ENCODE measurements around the gene RCAN3.

RCAN3 gene

DNA sequence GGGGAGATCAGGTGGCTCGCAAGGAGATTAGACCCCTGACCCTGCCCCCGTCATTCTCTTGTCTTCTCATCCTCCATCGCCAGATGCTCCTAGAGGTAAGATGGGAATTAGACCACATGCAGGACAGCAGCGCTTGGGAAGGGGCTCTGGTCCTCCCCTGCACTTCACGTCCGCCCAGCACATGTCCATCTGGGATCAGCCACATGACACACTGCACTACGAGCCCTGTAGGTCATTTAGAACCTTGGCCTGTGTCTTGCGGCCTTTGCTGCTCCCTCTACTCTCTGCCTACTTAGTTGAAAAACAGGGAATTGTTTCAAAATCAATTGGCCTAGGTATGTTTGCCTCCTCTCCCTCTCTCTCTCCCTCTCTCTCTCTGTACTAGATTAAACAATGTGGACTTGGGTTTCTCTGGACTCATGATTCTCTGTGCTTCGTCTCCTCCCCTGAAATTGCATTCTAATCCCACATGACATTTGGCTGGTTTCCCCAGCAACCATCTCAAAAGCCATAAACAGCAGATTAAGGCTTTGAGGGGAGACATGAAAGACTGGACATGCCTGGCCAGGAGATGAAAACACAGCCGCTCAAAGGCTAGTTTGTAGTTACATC lies 49.4 kb downstream of the RCAN3 start:
- DNase-seq, result no peak

DNA sequence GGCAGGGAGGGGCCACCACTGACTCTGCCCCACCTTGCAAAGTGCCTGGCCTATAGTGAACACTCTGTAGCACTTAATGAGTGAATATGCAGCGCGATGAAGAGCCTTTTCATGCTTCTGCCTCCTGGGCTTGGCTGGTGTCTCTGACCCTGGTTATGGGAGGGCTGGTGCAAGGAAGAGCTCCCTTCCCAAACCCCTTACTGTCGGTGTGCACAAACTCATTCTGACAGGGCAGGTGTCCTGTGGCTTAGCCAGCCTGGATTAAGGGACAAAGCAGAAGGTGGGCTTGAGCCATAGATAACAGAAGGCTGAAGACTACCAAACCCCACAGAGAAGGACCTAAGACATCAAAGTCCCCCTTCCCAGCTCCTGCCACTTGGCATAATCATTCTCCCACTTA lies 51.3 kb downstream of the RCAN3 start:
- no peak for DNase-seq

DNA sequence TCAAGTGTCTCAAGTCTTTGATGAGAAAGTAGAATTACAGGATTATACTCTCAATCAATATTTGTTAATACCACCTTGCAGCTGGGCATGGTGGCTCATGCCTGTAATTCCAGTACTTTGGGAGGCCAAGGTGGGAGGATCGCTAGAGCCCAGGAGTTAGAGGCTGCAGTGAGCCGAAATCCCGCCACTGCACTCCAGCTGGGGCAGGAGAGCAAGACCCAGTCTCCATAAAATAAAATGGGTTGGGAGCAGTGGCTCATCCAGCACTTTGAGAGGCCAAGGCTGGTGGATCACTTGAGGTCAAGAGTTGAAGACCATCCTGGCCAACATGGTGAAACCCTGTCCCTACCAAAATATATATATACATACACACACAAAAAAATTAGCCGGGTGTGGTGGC lies 52.1 kb downstream of the RCAN3 start:
- no peak for DNase-seq

DNA sequence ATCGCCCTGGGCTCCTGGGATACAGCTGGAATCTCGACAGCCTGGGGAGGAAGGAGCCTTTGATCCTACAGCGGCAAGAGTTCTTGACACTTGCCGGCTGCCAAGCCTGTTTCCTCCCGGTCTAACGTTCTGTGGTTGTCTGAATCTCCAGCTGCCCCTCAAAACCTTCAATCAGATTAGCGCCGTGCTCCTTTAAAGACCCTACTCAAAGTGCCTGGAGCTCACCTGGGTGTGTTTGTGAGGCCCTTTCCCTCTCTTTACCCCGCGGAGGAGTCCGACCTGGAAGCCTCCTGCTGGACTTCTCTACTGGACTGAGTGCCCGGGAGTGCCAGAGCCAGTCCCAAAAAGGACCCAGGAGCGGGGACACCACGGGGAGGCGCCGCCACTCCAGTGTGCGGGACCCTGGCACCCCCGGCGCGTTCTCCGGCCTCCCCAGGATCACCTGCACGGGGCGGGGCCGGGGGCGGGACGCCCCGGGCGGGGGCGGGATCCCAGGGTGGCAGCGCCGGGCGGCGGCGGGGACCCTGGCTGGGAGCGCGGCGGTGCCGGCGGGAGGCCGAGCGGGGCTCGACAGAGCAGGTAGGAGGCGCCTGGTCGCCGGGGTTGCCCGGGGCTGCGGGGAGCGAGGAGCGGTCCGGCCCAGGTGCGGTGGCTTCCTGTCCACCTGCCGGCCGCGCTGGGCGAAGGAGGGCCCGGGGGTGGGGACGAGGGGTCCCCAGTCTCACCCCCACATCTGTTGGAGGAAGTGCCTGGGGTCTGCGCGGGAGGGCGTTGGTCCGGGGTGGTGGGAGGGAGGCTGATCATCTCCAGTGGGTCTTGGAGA lies 53.2 kb downstream of the RCAN3 start, which contains the start of gene NCMAP:
Gene NCMAP (plus strand): TSS at position 497 of the 823 bp plus-strand sequence. CDS start 39,344 bp downstream, outside the sequence.
- DNase-seq, result peak in 2 of 4 experiments; percentile 19 to 28

DNA sequence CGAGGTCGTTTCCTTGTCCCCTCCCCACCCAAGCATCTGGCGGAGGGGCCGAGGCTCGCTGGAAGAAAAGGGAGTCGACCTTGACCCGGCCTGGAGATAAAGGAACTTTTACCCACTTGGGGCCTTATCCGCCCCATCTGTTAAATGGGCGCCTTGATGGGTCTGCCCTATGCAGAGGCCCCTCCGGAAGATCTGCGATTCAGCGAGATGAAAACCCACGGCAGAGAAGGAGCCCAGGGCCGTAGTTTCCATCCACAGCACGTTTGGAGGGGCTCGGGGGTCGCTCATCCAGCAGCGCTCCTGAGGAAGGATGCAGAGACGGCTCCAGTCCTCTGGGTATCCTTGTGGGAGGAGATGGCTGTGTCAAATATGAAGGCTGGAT lies 53.8 kb downstream of the RCAN3 start:
- no peak for DNase-seq

DNA sequence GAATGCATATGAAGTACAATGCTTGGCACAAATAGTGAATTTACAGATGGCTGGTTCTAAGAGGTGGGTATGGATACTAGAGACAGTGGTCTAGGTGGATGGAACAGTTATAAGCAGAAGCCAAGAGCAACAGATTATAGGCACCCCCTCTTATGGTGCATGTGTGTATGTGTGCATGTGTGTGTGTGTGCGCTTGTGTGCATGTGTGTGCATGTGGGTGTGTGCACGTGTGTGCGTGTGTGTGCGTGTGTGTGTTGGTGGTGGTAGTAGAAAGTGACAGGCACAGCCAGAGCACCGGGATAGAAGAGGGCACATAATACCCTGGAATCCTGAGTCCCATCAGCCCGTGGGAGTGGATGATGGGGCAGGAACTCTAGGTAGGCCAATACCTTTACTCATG lies 54.6 kb downstream of the RCAN3 start:
- DNase-seq, result no peak

DNA sequence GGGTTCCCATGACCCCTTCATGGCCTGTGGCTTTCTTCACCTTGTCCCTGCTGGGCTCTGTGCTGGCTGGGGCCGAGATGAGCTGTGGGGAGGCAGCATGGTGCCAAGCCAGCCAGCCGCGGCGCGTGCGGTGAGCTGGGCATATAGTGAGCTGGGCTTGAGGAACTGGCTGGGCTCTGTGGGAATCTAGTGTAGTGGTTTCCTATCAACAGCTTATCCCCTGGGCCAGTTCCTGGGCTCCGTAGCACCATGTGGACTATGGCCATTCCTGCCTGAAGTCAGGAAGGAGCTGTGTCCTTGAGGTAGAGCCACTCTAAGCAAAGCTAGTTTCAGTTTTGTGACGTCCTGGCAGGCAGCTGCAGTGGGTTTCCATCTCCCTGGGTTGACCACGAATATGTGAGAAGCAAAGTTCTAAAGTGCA lies 55.1 kb downstream of the RCAN3 start:
- no peak for DNase-seq

DNA sequence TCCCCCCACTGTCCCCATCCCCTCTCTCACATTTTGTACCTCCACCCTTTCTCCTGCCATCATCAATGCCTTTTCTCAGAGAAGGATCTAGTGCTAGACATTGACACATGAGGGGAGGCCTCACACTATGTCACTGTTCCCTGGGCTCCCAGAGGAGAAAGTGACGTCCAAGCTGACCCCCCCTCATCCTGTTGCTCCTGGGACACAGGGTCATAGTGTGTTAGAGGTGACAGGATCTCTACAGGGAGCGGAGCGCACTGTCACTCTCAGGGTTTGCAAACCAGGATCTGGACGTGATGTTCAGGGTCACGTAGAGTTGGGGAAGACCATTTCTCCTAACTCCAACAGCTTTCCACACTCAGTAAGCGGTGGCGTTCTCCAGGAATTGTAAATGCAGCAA lies 55.8 kb downstream of the RCAN3 start:
- no peak for DNase-seq

DNA sequence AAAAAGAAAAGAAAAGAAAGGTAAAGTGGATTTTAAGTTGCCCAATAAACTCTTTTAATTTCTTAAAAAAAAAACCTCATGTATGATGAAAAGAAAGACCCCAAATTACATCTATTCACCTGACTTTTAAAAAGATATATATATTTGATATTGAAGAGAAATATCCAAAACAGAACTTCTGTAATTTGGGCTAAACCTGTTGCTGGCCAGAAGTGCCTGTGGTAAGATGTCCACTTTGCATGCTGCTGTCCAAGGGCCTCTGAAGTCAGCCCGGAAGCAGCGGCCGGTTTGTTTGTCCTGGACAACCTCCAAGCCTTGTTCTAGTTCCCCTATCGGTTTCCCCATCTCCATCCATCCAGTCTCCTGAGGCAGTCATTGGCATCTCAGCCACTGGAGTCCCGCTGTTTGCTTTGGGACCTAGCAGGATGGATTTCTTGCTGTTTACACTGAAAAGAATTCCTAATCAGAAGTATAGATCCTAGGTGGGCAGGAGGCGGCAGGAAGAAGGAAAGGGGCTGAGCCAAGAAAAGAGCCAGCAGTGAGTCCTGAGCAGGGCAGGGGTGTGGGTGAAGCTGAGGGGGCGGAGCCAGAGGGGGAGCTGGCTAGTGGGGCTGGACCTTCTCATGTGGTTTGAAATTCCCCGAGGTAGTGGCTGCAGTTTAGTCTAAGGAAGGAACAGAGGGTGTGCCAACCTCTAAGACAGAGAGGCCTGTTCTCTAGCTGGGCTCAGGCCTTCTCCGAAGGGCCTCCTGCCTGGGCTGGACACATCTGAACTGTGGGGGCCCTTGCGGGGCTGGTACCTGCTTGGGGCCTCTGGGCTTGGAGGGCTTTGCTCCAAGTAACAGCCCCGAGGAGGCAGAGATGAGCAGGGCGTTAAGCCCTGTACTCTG lies 56.5 kb downstream of the RCAN3 start:
- DNase-seq, result peak; percentile 77 to 88 (median 84)

DNA sequence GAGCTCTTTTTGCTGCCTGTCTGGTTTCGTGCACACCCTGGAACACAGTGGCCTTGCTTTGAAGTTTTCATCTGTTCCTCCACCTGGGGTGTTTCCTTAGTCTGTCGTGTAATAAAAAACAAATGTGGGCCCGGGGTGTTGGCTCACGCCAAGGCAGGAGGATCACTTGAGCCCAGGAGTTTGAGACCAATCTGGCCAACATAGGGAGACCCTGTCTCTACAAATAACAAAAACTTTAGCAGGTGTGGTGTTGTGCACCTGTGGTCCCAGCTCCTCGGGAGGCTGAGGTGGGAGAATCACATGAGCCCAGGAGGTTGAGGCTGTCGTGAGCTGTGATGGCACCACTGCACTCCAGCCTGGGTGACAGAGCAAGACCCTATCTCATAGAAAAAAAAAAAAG lies 57.7 kb downstream of the RCAN3 start:
- DNase-seq, result no peak

DNA sequence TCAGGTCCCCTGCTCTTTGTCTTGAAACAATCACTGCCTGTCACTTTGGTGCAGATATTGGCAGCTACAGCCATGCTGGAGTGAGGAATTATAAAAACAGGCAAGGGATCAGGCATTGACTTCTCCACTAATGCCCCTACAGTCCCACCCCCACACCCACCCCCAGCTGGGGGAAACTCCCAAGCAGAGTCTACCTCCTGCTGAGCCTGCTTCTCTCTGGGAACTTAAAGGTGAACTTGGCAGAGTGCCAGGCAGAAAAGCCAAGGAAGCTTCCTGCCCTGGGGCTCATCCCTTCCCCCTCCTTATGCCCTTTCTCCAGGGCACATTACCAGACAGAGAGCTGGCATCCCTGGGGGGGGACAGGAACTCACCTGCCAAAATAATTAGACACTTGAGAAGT lies 60.0 kb downstream of the RCAN3 start:
- no peak for DNase-seq

DNA sequence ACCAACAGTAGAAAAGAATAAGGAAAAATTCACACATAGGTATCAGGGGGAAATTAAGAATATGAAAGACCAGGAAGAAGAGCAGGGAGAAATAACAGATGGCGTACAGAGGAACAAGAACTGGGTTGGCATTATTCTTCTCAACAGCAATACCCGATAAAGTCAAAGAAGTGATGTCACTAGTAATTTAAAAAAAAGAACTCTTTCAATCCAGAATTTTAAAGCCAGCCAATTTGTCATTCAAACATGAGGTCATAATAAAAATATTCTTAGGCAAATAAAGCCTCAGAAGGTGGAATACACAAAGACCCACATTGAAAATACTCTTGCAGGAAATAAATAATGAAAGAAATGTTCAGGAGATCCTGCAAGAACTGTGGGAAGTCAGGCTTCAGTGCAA lies 62.1 kb downstream of the RCAN3 start:
- no peak for DNase-seq

DNA sequence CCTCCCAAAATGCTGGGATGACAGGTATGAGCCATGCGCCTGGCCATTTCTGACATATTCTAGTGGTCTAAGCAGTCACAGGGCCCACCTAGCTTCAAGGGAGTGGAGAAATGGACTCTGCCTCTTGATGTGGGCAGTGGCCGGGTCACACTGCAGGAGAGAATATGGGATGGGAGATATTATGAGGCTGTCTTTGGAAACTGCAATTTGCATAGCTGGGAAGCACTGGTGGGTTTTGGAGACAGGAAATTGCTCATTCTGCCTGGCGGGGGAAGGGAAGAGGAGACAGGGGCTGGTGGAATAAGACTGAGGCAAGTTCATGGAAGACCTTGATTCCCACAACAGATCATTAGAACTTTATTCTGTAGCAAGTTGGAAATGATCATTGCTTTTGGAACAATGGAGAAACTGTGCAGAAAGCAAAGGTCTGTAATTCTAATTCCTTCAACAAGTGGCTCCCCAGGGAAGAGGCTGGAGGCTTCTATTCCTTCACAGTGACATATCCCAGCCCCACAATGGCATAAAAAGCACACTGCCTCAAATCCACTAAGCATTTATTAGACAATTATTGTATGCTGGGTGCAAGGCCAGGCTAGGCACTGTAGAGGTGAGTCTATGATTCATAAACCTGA lies 63.7 kb downstream of the RCAN3 start:
- no peak for DNase-seq

DNA sequence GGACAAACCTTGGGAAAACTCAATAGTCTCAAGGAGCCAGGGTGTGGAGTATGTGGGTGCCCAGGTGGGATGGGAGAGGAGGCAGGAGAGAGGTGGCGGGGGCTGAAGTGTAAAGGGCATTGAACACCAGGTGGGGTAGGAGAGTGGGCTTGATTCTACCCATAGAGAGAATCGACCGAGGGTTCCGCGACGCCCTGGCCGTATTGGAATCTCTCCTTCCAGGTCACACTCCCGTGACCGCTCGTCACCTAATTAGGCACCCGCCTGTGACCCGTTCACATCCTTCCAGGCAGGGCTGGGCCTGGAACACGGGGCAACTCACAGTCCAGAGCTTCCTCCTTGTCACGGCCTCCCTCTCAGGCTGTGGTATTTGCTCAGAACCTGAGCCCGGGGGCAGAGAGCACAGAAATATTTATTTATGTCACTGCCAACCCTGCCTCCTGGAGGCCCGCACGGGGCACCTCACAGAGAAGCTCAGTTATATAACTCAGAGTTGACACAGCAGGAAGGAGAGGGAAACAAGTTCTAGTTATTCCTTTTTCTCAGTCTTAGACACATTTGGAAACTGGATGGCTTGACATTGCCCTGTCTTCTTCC lies 65.3 kb downstream of the RCAN3 start:
- DNase-seq, result peak; percentile 67 to 78 (median 73)

DNA sequence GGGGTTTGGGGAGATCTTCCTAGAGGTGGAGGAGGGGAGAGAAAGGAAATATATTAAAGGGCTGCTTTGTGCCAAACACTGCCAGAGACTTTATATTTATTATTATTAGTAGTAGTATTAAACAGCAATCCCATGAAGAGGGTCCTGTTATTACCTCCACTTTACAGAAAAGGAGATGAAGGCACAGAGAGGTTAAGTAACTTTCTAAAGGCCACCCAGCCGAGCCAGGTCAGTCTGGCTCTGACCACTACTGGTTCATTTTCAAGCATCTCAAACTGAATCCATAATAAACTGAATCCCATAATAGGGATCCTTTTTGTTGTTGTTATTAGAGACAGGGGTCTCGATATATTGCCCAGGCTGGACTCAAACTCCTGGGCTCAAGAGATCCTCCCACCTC lies 65.8 kb downstream of the RCAN3 start:
- DNase-seq, result no peak

DNA sequence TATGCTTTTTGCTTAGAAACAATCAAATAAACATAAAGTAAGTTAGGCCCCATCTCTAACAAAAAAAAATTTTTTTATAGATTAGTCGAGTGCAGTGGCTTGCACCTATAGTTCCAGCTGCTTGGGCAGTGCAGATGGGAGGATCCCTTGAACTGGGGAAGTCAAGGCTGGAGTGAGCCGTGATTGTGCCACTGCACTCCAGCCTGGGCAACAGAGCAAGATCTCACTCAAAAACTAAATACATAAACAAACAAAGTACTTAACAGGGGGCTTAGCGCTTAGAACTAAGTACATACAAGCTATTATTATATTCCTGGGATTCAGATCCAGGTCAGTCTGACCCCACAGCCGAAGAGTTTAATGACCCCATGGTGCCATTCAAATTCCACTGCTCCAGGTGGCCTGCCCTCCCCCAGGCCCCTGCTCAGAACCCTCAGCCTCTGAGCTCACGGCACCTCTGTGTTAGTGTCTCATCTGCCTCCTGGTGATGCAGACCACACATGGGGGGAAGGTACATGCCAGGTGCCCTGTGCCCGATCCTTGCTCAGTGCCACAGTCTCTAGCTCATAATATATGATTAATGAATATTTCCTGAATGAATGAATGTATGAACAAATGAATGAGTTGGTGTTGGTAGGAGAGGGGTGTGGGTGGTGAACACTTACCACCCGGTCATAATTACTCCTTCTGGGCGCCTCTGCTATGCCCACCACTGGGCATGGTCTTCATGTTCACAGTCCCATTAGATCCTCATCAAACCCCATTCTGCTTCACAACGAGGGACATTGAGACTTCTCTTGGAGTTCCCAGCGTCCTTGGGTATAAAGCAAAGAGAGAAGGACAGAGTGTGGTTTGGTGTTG lies 67.9 kb downstream of the RCAN3 start:
- DNase-seq, result no peak

DNA sequence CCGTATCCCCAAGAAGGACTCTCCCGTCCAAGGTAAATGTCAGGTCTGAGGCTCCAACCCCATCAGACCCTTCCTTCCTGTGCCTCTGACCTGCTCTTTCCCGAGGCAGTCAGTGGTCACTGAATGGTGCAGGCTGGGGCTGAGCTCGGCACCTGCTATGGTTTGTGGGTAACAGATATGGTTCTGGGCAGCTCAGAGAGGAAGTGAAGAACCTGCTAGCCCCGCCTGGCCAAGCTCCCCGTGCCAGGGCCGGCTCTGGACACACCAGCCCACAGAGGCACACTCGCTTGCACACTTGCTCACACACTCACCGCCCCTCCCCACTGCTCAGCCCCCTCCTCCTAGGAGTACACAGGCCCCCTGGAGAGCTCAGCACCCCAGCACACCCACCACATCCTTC lies 69.7 kb downstream of the RCAN3 start:
- DNase-seq, result peak in 1 of 4 experiments; percentile 25

DNA sequence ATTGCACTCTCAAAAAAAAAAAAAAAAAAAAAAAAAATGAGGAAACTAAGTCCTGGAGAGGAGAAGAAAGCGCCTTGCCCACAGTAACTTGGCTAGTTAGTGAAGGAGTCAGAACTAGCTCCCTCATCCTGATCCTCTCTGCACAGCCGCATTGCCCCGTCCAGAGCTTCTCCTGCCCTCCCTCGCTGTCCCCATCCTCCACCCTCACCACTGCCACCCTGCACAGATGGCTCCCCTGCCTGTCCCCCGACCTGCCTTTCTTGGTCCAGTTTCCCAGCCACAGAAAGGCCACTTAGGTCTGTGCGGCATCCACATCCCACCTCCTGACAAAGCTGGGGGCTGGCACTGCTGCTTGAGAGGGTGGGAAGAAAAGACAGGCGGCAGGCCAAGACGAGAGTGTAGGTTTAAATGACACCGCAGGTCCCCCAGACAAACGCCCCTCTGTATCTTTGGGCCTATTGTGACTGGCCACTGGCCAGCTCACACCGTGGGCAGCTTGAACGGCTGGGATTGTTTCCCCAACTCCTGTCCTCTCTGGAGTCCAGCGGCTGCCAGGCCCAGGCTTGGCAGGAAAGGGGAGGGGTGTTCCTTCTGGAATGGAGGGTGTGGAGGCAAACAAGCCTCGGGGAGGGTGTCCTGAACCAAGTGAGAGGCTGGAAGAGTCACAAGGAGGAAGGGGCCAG lies 73.4 kb downstream of the RCAN3 start:
- DNase-seq, result no peak

DNA sequence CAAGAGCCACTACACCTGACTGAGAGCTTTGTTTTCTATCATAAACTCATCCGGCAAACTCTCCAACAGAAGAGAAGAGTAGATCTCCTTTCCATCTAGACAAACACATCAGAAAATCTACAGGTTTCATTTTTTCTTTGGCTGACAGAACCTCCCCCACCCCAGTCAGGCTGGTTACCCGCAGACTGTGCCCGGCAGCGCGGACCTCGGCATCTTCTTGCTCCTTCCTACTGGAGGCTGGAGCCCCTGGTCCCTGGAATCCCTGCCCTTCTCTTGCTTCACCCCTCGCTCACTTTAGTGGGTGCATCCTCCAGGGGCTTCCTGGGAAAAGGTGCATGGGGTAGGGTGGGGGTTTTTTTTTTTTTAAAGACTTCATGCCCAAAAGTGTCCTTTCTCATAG lies 76.2 kb downstream of the RCAN3 start:
- DNase-seq, result no peak

DNA sequence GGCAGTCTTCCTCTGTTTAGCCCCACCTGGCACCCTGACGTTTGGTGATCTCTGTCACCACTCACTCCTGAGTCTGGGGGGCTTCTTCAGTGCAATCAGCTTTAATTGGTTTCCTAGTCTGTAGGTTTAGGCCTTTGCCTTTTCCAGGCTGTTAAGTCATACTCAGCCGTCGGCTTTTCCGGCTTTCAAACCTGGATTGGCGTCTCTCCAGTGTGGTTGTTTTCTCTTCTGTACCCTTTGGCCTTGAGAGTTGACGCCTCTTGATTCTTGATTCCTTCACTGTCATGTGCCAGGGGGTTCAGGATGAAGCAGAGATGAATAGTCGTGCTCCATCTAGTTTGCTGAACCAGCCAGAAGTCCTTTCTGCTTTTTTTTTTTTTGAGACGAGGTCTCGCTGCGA lies 78.1 kb downstream of the RCAN3 start:
- DNase-seq, result no peak

DNA sequence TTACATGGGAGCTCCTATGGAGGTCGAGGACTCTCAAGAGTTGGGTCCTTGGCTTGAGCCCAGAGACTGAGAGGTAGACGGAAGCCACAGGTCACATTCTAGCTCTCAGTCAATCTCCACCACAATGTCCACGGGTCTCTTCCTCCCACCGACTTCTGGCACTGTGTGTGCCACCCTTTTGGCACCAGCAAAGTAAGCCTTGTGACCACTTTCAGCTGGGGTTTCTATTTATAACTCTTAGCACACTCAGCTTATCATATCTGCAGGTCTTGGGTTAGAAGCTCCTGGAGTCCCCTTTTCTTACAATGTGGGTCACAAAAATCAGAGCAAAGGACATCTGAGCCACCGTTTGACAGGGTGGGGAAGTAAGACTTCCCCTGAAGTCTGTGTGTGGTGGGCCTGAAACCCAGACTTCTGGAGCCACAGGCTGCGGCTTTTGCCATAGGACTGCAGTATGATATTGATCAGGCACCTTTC lies 81.6 kb downstream of the RCAN3 start:
- peak; percentile 4 to 16 (median 11) for DNase-seq

All from suppressor macrophage (primary cell).